Adipocyte (in vitro differentiated cells): ENCODE data around the gene BBIP1.

Experiments used
- DNase-seq: peaks from one replicate; pipeline ENCODE4 v3.0.0-alpha.2; 2015; ENCODE audit warnings: low read depth
- H3K27me3 ChIP-seq: replicated peaks from 2 replicates; pipeline ENCODE4 v1.7.0; 2013; ENCODE audit warnings: mild to moderate bottlenecking, low read length, moderate library complexity; ENCODE audit not compliant: control insufficient read depth, insufficient read depth
- H3K36me3 ChIP-seq: 2 replicates; pipeline ENCODE4 v1.7.0; 2013; ENCODE audit warnings: low read length, mild to moderate bottlenecking, moderate library complexity; ENCODE audit not compliant: control insufficient read depth, insufficient read depth, severe bottlenecking
- H3K4me1 ChIP-seq: 2 replicates; pipeline ENCODE4 v1.7.0; 2013; ENCODE audit warnings: mild to moderate bottlenecking, low read length, moderate library complexity; ENCODE audit not compliant: control insufficient read depth, insufficient read depth
- H3K4me3 ChIP-seq: 2 replicates; pipeline ENCODE4 v1.7.0; 2013; ENCODE audit warnings: mild to moderate bottlenecking, low read length, moderate library complexity
- H3K9ac ChIP-seq: 2 replicates; pipeline ENCODE4 v1.7.0; 2013; ENCODE audit warnings: mild to moderate bottlenecking, low read length, moderate library complexity
- H3K9me3 ChIP-seq: 2 replicates; pipeline ENCODE4 v1.7.0; 2013; ENCODE audit warnings: mild to moderate bottlenecking, low read length, moderate library complexity; ENCODE audit not compliant: control insufficient read depth

Gene BBIP1

DNA sequence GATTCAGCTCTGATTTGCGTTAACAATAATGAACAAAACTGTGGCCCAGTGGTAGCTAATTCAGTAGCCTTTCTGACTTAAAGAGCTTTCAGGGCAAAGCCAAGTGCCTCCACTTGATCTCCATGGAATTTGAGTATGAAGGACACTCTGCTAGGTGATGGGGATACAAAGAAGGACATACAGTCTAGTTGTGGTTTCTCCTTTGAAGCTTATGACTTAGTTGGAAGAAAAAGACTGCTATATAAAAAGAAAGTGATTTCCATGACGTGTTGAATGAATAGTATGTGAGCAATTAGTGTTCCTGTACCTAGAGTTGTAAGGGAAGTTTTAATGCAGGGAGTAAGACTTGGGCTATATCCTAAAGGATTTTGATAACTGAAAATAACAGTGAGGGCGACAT is 39.0 kb downstream of the BBIP1 start:
- H3K9me3 ChIP-seq: no peaks in the 10 kb centered on the region
- H3K36me3 ChIP-seq: peaks cover 90% of the 10 kb centered on the region

DNA sequence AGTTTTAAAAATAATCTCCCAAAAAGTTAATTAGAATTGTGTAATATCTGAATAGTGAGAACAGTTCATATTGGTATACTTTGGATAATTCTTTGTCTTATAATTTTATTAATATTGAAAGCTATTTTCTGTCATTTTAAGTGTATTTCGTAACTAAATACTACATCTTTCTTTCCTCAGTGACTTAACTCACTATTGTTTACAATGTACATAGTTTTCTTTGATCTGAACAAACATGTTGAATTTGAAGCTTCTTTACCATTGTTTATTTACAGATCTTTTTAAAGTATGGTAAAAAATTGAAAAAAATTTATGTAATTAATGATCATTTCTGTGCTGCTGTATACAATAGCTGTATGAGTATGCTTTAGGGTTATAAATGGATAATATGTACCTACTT is 42.2 kb downstream of the BBIP1 start:
- no peak overlapping the region for H3K9ac ChIP-seq
- no peaks in the 10 kb centered on the region for H3K27me3 ChIP-seq
- H3K4me3 ChIP-seq: no peak overlapping the region
- DNase-seq: no peak
- peaks cover 57% of the 10 kb centered on the region for H3K36me3 ChIP-seq
- H3K9me3 ChIP-seq: no peaks in the 10 kb centered on the region
- peaks cover 23% of the 10 kb centered on the region for H3K4me1 ChIP-seq

More for the DNA sequence above, 39.0 kb downstream of the BBIP1 start:
- Histone ChIP-seq H3K27me3 (no peaks in the 10 kb centered on the region), H3K9ac (no peak overlapping the region), H3K4me3 (no peak overlapping the region), H3K4me1 (peaks cover 18% of the 10 kb centered on the region)
- DNase-seq: no peak

- peaks cover 24% of the 10 kb centered on the region for H3K4me1 ChIP-seq
- peaks cover 49% of the 10 kb centered on the region for H3K36me3 ChIP-seq
- H3K27me3 ChIP-seq: no peaks in the 10 kb centered on the region
- no peaks in the 10 kb centered on the region for H3K9me3 ChIP-seq
- DNase-seq: no peak
- H3K9ac ChIP-seq: no peak overlapping the region
- H3K4me3 ChIP-seq: no peak overlapping the region
Measured at GRCh38 chr10:110876000-110876399, 43.0 kb downstream of the BBIP1 start.

GRCh38 chr10:110873951-110874350 is 45.0 kb downstream of the BBIP1 start:
- H3K9ac ChIP-seq: peak overlapping the region; percentile 93
- H3K4me3 ChIP-seq: peak overlapping the region; percentile 84
- no peaks in the 10 kb centered on the region for H3K9me3 ChIP-seq
- no peak for DNase-seq
- peaks cover 30% of the 10 kb centered on the region for H3K36me3 ChIP-seq
- H3K4me1 ChIP-seq: peaks cover 33% of the 10 kb centered on the region
- no peaks in the 10 kb centered on the region for H3K27me3 ChIP-seq

GRCh38 chr10:110872984-110873923 is 45.7 kb downstream of the BBIP1 start:
- Histone ChIP-seq H3K9me3 (no peaks in the 10 kb centered on the region), H3K9ac (peak overlapping the region; percentile 93), H3K4me1 (peaks cover 33% of the 10 kb centered on the region), H3K27me3 (no peaks in the 10 kb centered on the region), H3K36me3 (peaks cover 23% of the 10 kb centered on the region), H3K4me3 (peak overlapping the region; percentile 84)
- peak; percentile 33 for DNase-seq

GRCh38 chr10:110872145-110872983 is 46.6 kb downstream of the BBIP1 start:
- Histone ChIP-seq H3K9ac (peak overlapping the region; percentile 93), H3K36me3 (peaks cover 14% of the 10 kb centered on the region), H3K4me3 (peak overlapping the region; percentile 84), H3K27me3 (no peaks in the 10 kb centered on the region), H3K9me3 (no peaks in the 10 kb centered on the region), H3K4me1 (peaks cover 41% of the 10 kb centered on the region)
- peak; percentile 89 for DNase-seq

DNA sequence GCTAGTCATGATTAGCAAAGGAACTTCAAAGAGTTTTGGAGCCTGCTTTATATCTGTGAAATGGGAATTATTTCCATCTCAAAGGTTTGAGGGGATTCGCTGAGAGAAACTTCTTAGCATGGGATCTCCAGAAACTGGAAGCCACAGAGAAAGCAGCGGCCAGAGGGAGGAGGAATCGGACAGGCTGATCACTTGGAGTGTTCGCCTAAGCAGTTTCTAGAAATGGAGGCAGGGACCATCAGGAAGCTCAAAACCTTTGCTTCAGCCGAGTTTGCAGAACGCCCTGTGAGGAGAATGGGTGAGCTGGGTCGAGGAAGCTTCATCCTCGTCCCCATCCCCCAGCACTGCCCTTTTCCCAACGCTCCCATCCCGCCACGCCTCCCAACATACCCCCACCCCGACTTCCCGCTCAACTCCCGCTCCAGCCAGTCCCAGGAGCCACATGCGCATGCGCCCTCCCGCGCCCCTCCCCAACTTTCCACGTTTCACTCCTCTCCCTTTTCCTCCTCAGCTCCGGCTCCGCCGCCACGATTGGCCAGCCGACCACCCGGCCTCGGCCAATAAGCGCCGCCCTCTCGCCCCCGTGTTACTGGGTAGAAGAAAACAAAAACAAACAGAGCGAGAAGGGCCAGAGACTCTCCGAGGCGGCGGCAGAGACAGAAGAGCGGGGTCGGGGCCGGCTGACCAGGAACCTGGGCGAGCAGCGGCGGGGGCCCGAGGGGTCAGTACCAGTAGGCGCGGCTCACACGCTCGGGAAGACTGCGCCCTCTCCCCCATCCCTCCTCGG is 47.5 kb downstream of the BBIP1 start, which contains the start of gene PDCD4:
Gene PDCD4 (plus strand): TSS at position 631 of the 787 bp plus-strand sequence. CDS start 4,100 bp downstream, outside the sequence.
- Histone ChIP-seq H3K4me3 (peak within 1 kb of the TSS; percentile 84), H3K36me3 (peaks cover 7% of the 10 kb centered on the region), H3K9me3 (no peaks in the 10 kb centered on the region), H3K4me1 (peaks cover 48% of the 10 kb centered on the region), H3K27me3 (no peaks in the 10 kb centered on the region), H3K9ac (peak within 1 kb of the TSS; percentile 93)
- peak; percentile 99 for DNase-seq

DNA sequence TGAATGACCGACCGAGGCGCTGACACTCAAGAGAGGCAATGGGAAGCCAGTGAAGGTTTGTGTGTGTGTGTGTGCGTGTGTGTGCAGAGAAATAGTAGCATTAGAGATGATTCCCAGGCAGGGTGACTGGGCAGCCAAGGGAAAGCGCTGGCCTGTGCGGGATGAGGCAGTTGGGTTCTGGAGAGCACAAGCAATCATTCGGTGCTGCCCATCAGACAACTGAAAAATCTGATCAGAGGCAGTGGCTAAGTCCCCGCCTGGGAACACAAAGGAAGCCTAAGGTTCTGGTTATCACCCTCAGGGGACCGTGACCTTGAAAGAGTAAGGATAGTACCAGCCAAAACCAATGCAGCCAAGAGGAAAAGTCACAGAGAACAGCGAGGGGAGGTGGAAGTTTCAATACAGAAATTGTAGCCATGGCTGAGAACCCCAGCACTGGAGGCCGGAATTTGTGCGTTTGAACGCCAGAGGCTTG is 48.1 kb downstream of the BBIP1 start:
- Histone ChIP-seq H3K36me3 (peaks cover under 1% of the 10 kb centered on the region), H3K9me3 (no peaks in the 10 kb centered on the region), H3K27me3 (no peaks in the 10 kb centered on the region), H3K4me3 (peak overlapping the region; percentile 84), H3K9ac (peak overlapping the region; percentile 93), H3K4me1 (peaks cover 52% of the 10 kb centered on the region)
- peak; percentile 57 for DNase-seq

GRCh38 chr10:110868981-110869380 is 50.0 kb downstream of the BBIP1 start:
- DNase-seq: no peak
- H3K36me3 ChIP-seq: no peaks in the 10 kb centered on the region
- H3K27me3 ChIP-seq: no peaks in the 10 kb centered on the region
- no peaks in the 10 kb centered on the region for H3K9me3 ChIP-seq
- H3K4me1 ChIP-seq: peaks cover 53% of the 10 kb centered on the region
- no peak overlapping the region for H3K9ac ChIP-seq
- H3K4me3 ChIP-seq: no peak overlapping the region

GRCh38 chr10:110867807-110868465 is 51.0 kb downstream of the BBIP1 start:
- Histone ChIP-seq H3K9me3 (no peaks in the 10 kb centered on the region), H3K36me3 (no peaks in the 10 kb centered on the region), H3K4me3 (no peak overlapping the region), H3K9ac (peak overlapping the region; percentile 62), H3K4me1 (peaks cover 58% of the 10 kb centered on the region), H3K27me3 (no peaks in the 10 kb centered on the region)
- peak; percentile 15 for DNase-seq
